Stimulated activated CD4-positive, alpha-beta T cell treated with anti-CD3 and anti-CD28 coated beads, Interleukin-1b, Interleukin-23, amount 100 ng/mL, for 4 hours (primary cell): ENCODE measurements around the gene TRIM26.

ENCODE experiments used
- DNase-seq, 2 donors: peaks; one replicate each; pipeline ENCODE4 v3.0.0-alpha.2; 2020; ENCODE audit warnings: low read depth in 2 of 2

The TRIM26 gene

DNA sequence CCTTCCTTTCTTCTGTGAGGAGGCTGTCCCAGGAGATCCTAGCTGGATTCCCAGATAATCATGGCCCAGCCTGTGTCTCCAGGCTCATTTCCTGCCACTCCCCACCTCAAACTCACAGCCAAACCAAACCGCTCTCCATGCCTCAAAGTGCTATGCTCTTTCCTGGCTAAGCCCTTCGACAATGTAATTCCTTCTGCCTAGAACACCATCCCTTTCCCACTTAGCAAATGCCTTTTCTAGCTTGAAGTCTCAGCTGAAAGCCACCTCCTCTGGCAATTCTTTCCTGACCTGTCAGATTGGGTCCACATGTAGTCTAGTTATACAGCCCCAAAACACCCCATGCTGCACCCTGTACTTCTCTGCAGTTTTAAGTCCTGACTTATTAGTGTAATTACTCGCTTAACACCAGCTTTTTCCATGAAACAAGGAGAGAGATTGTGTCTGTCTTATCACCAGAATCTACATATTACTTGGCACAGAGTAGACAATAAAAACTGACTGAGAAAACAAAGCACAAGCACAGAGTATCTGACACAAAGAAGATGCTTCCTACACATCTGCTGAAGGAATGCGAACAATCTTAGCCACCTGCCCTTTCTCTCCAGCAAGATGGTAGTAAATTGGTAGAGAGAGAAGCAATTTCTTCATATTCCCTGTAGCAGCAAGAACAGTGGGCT lies 5.4 kb downstream of the TRIM26 start:
- no peak for DNase-seq

DNA sequence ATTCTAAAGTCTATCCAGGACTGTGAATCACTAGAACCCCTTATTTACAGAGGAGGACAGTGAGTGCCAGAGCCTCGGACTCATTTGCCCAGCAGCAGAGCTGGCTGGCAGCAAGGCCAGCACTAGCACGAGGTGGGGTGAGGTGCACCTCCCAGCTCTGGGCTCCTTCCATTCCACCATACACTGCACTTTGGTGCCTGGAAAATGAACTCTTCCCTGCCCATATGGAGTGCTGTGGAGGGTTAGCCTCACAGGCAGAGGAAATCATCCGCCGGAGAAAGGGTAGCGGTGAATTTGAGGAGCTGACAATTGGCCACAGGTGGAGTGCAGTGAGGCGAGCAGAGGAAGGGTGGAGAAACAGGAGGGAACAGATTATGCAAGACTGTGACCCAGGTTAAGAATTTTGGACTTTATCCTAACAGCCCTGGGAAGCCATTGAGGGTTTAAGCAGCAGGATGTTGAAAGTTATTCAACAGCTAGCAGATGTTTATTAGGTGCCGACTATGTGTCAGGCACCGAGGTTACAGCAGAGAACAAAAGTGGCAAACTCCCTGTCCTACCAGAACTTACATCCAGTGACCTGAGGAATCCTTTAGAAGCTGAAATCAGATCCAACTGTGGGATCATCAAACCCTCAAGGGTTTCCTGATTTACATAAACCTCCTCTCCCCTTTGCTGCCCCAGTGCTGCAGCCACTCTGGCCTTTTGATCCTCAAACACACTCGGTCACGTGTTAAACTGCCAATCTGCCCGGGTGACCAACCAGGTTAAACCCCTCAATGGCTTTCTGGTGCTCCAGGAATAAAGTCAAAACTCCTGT lies 6.2 kb downstream of the TRIM26 start:
- DNase-seq, result no peak

DNA sequence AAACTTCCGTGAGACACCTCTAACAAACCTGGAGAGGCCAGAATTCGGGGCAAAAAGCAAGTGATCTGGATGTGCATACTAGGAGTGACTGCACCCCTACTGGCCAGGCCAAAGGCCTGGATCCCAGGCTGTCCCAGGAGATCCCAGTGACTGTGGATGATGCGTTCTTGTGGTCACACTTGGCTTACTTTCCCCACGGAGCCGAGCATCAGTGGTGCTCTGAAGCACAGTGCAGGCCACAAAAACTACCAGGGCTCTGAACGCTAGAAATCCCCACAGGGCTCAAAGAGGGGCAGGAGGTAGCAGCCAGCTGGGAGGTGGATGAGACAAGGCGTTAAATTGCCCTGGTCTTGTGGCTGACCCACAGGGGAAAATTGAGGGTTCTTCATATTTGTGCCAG lies 7.1 kb downstream of the TRIM26 start:
- DNase-seq, result no peak

DNA sequence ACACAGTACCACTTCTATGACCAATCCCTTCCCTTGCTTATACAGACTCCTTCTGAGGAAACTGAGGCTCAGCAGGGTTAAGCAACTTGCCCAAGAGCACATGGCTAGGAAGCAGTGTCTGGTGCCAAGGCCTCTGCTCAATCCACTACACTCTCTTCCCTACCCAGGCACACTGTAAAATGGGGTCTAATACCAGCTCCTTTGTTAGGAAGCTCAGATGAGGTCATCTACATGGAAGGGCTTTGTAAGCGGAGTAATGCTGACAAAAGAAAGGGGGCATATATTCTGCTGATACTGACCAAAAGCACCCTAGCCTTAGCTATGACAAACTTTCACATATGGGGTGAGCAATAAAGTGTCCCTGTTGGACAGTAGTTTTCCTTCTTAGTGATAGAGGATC lies 9.1 kb downstream of the TRIM26 start:
- DNase-seq, result no peak

DNA sequence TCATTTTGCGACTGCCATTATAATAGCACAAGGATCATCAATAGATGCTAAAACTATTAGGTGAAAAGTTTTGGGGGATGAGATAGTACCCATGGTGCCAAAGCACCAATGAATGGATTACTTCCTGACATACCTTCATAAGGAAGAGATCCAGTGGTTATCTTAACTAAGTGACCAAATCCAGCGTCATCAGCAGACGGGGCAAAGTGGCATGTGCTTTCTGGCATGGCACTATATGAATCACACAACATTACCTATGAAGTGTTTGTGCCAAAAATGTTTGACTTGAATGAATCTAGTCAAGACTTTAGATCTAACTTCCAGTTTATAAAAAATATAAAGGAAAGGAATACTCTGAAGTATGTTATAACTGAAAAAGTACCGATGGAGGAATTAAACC lies 10.8 kb downstream of the TRIM26 start:
- no peak for DNase-seq

DNA sequence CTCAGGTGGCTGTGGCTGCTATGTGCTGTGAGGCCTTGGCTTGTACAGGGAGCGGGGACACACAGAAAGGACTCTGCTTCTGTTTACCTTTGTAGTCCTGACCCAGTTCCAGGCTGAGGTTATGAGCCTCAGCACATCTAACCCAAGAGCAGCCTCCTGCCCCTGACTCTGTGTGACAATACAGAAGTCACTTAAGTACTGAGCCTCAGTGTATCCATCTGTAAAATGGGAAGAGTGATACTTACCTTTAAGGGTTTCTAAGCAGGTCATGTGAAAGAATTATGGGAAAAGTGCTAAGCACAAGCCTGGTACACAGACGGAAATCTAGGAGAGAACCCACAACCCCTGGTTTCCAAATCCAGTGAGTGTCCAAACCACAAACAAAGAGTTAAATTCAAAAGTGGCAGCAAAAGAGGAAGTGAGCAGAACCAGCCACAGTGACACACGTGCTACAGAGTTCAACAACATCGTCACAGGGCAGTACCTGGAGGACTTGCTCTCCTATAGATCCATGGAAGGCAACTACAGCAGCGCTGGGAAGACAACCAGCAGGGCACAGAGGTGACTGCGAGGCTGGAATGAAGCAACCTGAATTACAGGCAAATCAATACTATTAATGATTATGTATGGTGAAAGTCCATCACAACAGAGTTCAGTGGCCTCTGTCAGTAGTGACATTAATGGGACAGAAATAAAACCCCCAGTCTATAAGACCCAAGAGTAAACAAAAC lies 12.5 kb downstream of the TRIM26 start:
- DNase-seq, result no peak

DNA sequence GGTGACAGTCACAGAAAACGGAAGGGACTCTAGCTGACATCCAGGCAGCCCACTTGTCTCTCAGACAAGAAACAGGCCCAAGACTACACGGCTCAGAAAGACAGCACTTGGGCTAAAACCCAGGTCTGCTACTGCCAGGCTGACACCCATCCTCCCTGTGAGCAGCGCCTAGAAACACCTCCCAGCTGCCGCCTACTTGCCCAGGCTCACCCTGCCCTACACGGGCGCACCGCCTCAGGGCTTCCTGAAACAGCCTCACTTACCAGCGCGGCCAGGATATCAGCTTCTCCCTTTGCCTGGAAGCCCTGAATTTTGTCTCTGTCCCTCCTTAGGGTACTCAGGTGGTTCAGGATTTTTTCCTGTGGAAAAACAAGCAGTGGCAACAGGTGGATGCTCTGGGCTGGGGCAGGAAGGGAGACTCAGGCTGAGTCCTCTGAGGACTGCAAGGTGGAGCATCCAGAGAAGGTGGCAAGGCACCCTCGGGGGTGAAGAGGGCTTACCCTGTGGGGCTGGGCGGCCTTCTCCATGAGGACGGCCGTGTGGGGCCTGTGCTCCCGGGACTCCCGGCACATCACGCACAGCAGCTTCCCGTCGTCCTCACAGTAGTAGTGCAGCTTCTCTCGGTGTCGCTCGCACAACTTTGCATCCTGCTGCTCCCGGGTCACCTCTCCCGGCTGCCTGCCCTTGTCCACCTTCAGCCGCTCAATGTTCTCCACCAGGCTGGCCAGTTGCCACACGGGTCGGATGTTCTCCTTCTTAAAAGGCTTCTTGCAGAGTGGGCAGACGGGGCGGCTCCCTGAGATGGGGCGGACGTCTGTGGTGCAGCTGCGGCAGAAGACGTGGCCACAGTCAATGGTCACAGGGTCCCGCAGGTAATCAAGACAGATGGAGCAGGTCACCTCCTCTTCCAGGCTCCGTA lies 14.8 kb downstream of the TRIM26 start:
- no peak for DNase-seq

DNA sequence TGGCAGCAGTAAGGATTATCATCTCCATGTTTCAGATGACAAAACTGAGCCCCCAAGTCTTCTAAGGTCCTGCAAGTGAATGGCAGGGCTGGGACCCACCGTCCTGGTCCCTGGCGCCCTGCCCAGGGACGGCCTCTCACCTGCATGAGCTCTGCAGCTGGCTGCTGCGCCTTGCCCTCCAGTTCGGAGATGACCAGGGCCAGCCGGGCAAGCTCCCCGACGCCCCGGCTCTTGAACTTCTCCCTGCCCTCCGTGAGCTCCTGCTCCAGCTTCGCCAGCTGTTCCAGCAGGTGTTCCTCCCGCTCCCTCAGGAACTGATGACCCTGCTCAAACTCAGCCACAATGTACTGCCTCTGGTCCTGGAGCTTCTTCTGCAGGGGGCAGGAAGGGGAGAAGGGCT lies 16.8 kb downstream of the TRIM26 start:
- DNase-seq, result no peak

DNA sequence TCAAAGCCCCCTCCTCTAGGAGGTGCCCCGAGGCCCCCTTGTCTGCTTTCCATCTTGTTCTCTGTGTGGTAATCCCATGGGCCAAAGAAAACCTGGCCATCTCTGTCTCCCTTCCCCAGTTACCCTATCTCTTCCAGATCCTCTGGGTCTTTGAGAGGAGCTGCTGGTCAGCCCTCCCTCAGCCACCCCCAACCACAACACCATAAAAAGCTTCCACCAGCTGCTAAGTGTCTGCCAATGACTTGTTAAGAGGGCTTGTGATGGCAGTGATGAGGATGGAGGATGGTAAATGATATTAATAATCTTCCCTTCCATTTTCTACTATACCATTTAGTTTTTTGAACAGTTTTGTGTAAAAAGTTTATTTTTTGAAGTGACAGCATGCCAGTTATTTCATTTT lies 17.3 kb downstream of the TRIM26 start:
- DNase-seq, result no peak

DNA sequence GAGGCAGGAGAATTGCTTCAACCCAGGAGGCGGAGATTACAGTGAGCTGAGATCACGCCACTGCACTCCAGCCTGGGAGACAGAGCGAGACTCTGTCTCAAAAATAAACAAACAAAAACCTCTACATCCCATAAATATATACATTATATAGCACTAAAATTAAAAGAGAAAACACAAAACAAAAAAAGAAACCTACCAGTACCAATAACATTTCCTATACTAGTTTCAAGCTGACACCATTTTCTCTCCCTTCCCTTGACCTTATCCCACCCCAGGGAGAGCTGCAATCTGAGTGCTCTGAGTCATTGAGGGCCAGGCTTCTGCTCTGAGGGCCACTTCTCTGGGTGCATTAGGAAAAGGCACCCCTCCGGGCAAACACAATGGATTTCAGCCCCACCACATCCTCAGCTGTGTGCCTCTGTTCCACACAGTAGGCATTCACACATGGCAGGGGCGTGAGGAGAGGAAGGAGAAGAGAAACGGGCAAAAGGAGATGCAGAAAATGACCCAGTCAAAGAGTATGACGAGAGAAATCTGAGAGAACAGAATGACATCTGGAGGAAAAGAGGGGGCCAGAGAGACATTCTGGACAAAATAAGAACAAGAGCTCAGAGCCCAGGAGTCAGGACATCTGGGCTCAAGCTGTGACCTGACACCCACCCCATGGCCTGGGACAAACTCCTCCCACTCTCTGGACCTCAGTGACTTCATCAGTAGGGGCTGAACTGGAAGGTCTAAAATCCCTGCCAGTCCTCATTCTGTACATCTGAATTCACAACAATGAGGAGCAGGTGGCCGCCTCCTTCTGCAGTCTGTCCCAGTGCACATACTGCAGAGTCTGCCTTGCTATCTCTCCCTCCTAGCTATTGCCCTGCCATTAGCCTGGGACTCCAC lies 18.2 kb downstream of the TRIM26 start:
- DNase-seq, result no peak

DNA sequence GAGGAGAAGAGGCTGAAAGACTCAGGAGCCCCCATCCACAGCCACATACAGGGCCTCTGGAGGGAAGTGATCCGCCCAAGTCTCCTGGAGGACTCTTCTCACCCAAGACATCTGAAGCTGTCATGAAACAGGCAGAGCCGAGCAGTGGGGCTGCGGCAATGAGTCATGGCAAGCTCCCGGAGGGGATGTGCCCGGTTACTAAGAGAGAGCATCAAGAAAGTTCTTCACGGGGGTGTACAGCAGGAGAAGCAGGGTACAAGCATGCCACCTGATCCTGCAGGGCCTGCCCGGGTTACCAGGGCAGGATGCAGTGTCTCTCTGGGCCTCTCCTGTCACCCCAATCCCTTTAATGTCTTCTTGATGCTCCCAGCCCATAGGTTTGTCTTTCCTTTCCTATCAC lies 21.1 kb downstream of the TRIM26 start:
- DNase-seq, result no peak

DNA sequence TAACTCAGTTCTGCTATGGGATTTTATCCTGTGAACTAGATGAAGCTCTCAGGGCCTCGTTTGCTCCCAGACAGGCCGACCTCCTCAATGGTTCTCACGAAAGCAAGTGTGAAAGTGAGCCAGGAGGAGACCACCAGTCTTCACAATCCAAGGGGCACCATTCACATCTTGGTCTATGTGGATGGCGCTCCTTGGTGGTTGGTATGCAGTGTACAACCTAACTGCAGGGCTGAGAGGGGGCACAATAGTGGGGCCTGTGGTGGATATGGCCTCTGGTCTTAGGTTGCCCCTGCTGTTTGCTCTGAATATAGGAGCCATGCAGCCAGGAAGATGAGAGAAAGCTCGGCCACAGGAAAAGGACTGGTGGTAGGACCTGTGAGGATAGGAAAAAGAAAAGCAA lies 24.7 kb downstream of the TRIM26 start:
- DNase-seq, result no peak

DNA sequence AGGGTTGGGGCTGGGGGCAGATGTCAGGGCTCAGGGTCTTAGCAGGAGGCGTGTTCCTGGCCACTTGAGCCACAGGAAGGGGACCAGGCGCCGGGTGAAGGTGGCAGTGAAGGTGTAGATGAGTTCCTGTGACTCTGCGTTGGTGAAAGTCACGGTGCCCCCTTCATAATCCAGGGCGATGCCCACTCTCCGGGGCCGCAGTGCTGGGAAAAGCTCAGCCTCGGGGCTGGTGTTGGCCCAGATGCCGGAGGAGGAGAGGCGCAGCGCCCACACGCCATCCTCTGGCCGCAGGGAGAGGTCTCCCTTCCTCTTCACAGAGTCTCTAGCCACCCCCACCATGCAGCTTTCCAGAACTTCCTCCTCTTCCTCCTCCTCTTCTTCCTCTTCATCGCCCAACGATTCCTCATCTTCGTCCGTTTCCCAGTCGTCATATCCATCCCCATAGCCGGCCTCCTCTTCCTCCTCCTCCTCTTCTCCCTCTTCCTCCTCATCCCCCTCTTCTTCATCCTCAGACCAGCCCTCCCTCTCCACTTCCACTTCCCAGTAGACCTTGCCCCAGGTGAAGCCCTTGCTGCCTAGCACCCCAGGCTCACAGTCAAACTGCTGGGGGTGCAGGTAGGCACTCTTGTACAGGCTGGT lies 27.2 kb downstream of the TRIM26 start:
- no peak for DNase-seq

DNA sequence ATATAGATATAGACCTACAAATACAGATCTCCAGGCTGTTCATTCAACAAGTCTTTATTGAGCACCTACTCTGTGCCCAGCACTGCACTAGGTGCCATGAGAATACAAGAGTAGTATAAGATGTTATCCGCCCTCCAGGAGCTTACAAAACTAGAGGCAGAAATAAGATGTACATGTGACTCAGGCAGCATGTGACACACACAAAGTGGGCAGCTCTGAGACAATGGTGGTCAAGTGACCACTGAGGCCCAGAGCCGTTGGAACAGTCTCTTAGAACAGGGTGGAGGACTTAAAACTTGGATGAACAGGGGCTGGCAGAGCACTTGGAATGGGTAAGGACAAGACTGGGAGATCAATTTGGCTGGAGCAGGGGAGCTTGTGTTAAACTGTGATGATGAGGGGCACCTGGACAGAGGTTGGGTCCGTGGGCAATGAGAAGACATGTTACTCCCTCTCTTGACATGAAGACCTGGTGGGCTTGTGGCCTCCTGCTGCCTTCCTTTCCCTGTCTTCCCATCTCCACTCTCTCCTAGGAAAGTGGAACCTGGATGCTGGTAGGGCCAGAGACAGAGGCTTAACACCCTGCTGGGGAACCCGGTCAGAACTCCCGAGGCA lies 28.7 kb downstream of the TRIM26 start:
- DNase-seq, result no peak

DNA sequence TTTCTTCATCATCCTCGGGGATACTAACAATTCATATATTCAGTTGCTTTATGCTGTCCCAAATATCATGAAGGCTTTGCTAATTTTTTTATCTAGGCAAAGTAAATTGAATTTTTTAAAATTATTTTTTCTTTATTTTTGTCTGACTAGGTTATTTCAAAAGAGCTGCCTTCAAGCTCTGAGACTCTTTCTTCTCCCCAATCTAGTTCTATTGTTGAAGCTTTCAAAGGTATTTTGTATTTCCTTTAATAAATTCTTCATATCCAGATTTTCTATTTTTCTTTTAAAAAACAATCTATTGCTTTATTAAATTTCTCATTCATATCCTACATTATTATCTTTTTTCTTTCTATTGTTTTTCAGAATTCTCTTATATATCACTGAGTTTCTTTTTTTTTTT lies 33.1 kb downstream of the TRIM26 start:
- no peak for DNase-seq

DNA sequence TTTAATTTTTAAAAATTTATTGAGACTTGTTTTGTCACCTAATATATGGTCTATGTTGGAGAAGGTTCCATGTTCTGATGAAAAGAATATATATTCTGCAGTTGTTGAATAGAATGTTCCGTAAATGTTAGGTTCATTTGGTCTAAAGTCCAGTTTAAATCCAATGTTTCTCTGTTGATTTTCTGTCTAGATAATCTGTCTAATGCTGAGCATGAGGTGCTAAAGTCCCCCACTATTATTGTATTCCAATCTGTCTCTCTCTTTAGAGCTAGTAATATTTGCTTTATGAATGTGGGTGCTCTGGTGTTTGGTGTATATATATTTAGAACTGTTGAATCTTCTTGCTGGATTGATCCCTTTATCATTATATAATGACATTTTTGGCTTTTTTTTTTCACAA lies 34.4 kb downstream of the TRIM26 start:
- no peak for DNase-seq

DNA sequence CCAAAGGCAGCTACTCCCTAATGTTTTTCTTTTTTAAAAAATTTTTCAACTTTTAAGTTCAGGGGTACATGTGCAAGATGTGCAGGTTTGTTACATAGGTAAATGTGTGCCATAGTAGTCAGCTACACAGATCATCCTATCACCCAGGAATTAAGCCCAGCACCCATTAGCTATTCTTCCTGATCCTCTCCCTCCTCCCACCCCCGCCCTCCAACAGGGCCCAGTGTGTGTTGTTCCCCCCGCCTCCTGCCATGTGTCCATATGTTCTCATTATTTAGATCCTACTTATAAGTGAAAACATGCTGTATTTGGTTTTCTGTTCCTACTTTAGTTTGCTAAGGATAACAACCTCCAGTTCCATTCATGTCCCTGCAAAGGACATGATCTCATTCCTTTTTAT lies 37.4 kb downstream of the TRIM26 start:
- no peak for DNase-seq

DNA sequence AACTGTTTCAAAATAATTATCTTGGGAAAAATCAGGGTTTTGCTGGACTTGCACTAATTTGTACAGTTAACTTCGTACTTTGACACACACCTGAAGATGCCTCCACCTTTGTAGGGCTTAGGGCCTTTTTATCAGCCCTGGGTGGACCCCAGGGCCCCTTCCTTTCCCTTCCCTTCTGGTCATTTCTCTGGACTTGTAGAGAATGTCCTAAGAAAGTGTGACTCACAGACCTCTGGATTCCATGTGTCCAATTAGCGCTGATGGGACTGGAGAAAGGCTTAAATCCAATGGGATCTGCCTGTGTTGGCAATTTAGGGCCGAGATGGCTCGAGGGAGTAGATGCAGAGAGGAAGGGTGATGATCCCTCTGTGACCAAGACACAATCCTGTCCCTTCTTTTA lies 40.5 kb downstream of the TRIM26 start:
- no peak for DNase-seq

DNA sequence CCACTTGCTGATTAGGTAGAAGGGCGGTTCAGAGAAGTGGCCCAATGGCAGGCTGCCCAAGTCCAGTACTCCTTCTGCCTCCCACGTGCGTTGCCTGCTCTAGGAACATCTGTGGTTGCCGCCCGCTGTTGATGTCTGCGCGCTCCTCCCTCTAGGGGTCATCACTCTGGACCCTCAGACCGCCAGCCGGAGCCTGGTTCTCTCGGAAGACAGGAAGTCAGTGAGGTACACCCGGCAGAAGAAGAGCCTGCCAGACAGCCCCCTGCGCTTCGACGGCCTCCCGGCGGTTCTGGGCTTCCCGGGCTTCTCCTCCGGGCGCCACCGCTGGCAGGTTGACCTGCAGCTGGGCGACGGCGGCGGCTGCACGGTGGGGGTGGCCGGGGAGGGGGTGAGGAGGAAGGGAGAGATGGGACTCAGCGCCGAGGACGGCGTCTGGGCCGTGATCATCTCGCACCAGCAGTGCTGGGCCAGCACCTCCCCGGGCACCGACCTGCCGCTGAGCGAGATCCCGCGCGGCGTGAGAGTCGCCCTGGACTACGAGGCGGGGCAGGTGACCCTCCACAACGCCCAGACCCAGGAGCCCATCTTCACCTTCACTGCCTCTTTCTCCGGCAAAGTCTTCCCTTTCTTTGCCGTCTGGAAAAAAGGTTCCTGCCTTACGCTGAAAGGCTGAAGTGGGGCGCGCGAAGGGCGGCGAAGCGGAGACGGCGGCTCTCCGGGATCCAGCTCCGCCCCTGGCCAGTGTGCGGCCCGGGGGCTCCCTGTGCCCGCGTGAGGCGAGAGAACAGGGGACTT lies 41.3 kb downstream of the TRIM26 start:
- no peak for DNase-seq
